ENCODE measurements around the gene PON2.

PON2 gene

DNA sequence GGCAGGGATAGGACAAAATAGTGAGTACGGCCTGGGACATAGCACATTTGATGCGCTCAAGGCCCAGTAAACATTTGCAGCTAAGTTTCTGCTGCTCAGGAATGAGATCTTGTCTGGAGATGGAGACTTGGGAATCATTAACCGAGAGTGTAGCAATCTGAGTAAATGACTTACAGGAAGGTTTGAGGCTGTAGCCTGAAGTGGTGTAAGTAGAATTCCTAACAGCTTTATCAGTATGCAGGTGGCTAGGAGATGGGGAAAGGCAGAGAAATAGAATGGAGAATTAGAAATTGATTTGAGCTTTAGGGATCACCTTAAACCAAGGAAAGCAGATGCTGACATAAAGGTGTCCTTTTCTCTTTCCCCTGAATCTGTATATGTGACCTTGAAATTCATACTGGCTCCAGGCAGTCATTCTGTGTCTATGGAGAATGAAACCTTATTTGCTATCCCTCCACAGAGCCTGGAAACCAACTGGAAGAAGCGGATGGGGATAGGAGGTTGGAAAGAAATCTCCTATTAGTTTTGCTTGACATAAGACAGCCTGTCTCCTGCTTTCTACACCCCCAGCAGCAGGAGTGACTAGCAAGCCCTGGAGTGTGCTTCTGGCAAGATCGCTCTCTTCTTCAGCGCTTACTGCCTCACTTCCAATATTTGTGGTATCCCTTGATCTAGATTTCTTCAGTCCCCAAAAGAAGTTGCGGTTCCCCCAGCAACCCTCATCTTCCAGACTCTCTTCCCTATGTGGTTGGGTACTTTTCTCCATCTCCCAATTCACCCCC lies 6.4 kb upstream of the PON2 start:
- DNase-seq, result no peak

DNA sequence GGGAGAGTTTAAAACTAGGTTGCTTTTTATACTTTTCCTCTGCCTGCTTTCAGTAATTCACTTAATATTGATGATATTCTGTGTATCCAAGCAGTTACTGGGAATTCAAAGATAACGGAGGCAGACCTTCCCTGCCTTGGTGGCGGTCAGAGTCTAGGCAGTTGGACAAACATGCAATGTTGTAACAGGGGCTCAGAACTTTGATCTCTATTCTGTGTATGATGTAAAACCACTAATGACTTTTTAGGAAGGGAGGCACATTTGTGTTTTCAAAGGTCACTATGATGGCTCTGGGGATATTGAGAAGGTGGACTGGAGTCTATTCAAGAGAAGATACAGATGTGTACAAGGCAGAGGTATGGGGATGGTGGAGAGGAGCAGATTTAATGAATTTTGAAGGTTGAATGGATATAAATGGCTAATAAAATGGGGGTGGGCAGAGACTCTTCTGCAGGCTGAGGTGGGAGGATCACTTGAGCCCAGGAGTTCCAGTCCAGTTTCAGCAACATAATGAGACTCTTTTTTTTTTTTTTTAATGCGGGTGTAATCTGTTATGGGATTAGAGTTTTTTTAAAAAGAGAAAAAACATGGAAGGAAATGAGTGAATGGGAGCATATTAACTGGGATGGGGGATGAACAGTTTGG lies 5.7 kb upstream of the PON2 start:
- DNase-seq, result no peak

DNA sequence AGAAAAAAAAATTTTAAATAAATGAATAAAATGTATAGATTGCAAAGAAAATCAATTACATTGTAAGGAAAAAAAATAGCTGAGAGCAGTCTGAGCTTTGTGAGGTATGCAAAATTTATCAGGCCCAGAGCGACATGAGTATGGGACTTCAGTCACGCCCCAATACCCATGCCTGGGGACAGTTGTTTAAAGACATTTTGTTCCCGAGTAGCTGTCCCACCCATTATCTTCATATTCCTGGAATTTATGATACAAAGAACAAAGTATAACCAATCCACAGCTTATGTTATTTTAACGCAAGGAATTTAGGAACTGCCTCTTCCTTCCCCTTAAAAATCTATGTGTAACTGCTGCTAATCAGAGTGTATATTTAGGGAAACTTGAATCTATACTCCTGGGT lies 1.6 kb upstream of the PON2 start:
- no peak for DNase-seq

DNA sequence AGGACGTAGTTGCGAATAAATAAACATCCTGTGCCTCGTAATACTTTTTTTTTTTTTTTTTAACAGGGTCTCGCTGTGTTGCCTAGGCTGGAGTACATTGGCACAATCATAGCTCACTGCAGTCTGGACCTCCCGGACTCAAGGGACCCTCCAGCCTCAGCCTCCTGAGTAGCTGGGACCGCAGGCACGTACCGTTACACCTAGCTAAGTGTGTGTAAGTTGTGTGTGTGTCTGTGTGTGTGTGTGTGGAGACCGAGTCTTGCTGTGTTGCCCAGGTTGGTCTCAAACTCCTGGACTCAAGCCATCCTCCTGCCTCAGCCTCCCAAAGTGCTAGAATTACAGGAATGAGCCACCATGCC lies 573 bp upstream of the PON2 start:
- no peak for DNase-seq

DNA sequence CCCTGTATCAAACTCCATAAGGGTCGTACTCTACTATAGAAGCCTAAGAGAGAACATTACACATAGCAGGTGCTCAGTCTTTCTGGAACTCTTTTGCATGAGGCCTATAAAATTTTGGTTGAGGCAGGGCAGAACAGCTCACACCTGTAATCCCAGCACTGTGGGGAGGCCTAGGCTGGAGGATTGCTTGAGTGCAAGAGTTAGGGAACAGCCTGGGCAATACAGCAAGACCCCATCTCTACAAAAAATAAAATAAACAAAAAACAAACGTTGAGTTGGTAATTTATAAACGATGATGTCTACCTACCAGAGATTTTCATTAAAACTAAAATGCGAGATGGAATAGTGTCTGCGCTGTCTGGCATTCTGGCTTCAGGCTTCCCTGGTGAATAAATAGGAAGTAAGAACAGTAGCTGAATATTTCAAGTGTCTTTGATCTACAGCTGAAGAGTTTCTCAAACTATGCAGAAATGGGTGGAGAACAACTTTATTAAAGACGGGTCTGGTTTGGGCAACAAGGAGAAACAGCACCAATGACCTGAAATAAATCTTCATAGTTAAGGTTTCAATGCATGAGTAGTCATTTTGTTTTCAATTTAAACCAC lies 774 bp downstream of the PON2 start:
- no peak for DNase-seq

DNA sequence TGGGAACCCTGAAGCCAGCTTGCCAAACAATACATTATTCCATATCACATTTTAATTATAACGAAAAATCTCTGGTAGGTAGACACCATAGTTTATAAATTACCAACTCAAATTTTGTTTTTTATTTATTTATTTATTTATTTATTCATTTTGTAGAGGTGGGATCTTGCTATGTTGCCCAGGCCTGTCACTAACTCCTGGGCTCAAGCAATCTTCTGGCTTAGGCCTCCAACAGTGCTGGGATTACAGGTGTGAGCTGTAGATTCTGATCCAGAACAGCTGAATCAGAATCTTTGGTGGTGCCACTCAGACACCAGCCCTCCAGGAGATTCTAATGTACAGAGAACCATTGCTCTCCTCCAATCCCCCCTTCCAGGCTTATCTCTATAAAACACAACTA lies 1.7 kb downstream of the PON2 start:
- no peak for DNase-seq

DNA sequence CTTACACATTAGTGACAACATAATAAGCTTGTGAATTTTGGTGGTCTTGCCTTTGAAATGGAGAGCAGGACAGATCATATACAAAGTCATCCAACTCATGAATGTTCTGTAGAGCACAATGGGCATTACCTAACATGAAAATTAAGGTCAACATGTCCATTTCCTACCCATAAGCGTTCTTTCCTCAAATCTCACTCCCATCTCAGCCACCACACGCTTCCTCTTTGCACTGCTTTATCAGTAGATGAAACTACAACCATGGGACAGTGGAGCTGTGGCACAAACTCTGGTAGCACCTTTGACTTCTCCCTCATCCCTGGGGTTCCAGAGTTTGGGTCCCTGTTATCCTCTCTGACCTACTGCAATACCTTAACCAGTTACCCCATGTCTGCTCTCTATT lies 2.2 kb downstream of the PON2 start:
- DNase-seq, result no peak

DNA sequence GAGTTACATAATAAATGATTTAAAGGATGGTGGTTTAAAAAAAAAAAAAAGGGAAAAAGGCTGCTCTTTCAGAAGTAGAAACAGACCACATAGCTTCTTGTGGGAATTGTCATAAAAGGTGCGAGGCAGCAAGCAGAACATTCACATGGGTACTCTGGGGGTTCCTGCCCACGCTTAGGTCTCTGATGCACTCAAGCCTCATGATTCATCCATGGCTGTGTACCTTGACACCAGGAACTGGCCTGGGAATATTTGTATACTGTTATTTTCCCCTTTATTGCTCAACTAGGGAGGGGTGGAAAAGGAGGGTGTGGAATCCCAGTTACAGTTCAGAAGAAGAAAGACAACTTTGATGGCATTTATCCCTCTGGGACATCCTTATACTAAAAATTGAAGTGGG lies 4.0 kb downstream of the PON2 start:
- DNase-seq, result no peak

DNA sequence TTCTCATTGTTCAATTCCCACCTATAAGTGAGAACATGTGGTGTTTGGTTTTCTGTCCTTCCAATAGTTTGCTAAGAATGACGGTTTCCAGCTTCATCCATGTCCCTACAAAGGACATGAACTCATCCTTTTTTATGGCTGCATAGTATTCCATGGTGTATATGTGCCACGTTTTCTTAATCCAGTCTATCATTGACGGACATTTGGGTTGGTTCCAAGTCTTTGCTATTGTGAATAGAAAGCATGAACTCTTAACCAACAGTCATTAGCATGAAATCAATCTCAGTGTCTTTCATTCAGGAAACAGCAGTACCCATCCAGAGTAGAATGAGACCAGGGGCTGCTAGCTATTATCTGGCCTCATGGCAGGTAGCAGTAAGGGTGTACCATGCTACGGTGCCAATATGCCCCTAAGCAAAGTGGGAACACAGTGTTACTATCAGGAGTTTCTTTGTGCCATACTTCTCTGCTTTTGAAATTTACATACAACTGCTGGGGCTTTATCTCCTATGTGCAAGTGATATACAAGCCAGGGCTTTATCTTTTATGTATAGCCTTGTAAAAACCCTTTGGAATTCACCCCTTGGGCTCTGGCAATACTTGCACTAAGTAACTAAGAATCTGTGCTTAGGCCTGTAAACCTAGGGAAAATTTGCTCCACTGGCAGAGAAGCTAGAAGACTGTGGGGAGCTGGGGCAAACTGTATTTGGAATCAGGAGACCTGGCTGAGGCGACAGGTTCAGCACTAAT lies 5.4 kb downstream of the PON2 start:
- DNase-seq, result no peak

DNA sequence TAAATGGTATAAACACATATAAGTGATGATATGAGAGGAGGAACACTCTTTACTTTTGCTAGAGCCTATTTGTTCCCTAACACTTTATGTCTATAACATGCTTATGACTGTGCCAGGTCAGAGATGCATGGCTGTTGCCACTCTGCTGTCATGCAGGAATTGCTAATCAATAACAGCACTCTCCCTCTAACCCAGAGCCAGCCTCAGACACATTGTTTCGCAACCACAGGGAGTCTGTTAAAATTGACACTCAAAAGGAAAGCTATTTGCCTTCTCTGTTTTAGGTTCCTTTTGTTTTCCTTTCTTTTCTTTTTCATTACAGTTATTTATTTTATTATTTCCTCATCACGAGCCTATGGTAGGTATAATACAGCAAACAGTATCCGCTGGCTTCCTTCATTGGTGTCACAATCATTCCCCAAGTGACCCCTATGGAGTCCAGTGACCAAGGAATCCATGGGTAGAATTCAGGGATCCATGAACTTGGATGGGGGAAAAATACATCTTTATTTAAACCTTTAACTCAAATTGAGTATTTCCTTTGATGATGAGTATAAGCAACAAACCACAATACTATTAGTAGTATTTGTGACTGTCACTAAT lies 6.8 kb downstream of the PON2 start:
- DNase-seq, result no peak

DNA sequence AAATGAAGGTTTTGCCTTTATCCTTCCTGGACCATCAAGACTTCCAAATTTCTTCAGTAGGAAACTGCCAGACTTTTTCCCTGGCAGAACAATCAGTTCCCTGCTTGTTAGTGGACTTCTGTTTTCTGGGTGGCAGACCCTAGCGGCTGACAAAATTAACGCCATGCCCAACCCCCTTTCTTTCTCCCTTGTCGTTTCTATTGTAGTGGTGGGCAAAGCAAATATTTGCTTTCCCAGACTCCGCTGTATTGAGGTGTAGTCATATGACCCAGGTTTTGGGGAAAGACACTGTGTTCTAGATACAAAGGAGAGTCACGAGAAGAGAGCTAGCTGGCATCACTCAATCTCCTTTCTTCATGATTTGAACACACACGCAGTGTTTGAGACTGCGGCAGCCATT lies 7.7 kb downstream of the PON2 start:
- DNase-seq, result no peak

DNA sequence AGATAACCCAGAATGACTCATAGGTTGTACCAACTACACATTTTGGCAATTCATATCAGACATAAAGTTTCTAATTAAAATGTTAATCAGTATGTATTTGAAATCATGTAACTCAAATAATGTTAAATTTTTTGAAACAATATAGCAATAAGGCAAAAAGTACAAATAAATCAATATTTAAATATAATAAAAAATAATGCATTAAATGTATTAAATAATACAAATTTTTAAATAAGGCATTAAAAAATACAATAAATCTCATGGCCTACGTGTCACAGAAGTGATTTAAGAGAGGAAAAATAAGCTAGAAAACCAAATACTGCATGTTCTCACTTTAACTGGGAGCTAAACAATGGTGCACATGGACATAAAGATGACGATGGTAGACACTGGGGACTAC lies 9.1 kb downstream of the PON2 start:
- no peak for DNase-seq

DNA sequence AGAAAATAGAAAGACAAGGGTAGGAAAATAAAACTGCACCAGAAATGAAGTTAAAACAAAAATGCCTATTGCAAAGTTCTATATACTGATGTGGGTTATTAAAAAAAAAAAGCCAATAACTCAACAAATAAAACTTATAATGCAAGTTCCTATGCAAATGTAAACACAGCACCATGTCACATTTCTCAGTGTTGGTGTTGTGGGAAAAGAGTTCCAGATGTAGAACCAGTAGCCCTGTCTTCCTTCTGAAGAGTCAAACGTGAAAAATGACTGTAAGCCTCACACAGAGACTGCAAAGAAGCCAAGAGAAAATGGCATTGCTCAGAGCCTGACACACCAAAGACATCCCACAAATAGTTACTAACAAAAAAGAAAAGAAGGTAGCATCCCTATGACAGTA lies 10.1 kb downstream of the PON2 start:
- DNase-seq, result no peak

DNA sequence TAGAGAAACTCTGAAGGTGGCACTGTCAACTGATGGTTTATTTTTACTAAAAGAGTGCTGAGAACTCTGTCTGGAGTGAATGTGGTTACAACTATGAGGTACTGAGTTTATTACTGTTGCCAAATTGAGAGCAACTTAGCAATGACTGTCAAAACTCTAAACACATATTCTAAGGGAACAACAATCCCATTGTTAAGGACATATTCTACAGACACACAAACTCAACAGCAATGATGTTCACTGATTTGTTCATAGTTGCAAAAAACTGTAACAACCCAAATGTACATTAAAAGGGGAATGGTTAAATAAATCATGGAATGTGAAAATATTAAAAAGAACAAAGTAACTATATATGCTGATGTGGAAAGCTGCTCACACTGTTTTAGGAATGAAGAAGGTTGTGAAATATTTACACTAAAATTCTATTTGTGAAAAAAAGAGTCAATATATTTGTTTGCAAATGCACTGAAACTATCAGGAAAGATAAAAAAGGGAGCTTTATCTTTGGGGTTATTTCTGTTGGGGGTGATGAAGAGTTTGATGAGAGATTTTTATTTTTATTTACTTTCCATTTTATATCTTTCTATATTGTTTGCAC lies 12.9 kb downstream of the PON2 start:
- DNase-seq, result no peak

DNA sequence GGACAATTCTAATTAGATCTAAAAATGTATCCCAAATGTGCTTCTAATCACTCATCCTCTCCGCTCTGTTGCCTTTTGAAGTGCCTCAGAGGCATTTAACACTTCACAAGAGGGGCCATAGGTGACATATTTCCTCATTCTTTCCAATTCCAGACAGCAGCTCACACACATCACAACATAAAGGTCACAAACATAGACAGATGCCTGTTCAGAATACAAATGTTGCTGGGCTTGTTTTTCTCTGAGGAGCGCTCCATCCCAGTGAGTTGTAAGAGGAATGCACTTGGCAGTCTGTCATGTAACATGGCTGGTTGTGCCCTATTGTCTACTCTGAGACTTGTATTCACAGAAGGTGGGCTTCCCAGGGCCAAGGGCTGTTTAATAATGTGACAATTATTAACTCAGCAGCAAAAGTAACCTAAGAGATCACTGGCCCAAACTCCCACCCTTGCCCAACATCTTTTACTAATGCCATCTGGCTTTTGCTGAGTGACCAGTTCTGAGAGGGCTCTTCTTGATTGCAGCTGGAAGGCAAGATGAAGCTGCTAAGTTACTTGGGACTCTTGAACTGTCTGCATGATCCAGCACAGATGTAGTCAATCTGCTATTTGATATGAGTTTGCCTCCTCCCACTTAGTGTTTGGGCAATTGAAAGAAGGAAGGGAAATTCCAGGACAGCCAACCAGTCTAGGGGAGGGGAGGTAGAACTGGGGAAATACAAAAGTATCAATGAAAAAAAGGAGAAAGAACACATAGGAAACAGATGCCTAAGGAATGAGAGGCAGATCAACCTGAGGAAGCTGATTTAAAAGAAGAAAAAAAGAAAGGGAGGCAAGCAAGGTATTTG lies 13.6 kb downstream of the PON2 start:
- DNase-seq, result no peak

DNA sequence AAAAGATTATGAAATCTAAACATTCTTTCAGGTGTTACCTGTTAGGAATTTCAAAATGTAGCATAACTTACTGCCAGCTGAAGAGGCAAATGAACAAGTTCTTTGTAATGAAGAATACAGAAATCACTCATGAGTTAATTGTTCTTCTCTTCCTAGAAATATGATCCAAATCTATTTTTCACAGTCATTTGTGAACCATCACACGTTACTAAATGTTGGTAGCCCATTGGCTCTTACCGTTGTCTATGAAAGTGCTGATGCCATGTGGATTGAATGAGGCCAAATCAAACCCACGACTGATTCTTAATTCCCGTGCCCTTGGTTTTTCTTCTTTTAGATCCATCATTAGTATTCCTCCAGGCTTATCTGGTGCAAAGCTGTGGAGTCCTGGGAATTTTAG lies 22.8 kb downstream of the PON2 start:
- no peak for DNase-seq

DNA sequence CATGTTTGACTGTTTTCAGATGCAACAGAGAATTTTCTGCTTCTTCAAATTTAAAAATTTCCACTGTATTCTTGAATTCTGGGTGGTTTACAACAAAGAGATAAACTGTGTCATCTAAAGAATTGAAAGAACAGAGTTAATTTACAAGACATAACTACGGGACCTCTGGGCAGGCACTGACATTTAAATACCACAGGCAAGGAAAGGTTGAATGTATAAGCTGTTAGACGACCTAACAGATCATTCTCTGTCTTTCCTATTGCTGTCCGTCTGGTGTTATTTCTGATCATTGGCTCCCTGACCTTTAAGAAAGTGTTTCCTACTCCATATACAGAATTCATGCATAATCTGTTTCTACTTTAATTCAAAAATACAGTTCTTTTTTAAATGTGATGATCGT lies 23.2 kb downstream of the PON2 start:
- DNase-seq, result no peak

DNA sequence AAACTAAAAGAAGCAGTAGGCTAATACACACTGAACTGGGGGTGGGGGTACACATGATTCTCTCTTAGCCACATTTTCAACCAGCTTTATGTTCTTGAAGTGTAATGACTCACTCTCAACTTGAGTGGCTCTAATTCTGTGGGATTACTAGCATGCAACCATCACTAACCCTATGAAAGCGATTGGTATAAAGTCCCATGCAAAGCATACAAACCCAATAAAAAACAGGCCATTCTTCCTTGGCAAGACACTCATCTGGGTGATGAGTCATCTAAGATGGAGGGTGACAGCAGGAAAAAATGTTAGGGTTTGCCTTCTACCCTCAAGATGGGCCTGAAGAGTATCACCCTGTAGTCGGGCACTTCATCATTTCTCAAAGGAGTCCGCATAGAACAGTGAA lies 23.8 kb downstream of the PON2 start:
- DNase-seq, result no peak

DNA sequence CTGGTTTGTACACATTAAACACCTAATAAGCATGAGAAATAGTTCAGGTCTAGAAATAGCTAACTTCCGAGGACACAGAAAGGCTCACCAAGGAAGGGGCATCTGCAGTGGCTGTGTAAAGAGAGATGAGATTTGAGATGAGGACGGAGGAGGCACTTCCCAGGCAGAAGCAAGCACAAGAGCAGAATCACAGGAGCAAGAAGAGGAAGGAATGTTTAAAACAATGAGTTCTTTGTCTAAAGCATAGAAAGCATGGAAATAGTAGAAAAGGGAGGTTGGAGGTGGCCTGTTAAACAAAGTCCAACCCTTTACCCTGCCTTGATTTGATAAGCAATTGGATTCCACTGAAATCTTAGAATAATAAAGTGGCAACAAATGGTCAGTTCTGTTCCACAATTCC lies 27.1 kb downstream of the PON2 start:
- no peak for DNase-seq

DNA sequence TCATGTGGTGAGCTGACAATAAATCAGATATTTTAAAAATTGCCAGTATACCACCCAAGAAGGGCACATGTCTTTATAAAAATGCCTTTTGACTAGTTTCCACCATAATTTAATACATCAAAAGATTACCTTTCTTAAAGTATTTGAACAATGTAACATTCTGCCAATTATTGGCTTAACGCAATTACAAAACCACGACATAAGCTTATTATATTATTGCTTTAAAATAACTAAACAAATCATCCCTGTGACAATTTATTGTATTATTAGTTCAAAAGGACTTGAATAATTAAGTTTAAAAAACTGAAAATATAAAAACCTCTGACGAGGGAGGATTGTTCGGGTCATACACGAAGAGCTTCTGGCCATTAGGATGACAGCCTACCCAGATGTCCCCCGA lies 29.0 kb downstream of the PON2 start:
- DNase-seq, result no peak

DNA sequence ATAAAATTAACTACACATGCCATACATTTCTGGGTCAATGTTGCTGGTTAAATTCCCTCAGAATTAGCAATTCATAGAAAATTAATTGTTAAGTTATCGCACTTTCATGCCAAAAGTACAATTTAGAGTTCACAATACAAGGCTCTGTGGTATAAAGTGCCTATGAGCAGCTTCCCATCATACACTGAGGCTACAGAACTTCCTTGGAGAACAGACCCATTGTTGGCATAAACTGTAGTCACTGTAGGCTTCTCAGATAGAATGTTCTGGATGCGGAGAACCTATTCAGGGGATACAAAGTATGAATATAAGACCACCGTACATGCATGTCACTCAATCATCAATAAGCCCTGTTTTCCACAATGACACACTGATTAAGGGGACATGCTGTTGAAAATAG lies 29.6 kb downstream of the PON2 start:
- DNase-seq, result no peak

DNA sequence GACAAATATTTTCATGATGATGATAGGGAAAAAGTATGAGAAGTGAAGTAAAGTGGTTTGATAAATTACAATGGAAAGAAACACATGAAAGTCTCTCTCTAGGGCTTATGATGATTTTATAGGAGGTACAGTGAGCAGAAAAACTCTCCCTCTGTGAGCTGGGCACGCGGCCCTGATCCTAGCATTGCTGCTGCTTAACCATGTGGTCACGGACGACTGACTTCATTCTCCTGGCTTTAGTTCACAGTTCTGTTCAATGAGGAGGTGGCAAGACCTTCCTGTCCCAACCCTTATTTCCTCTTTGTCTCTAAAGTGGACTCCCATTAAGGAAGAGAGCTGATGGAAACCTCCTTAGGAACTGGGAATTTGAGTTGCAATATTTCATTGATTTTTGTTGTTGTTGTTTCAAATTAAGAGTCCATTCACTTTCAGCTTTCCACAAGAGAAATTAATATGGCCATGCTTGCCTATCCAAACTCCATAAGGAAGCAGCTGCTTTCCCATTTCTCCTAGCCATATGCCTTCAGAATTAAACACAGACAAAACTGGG lies 30.4 kb downstream of the PON2 start:
- no peak for DNase-seq

Measured in stimulated activated CD4-positive, alpha-beta T cell treated with anti-CD3 and anti-CD28 coated beads, Interleukin-2, amount 100 ng/mL, for 48 hours (primary cell).